Measurements from ENCODE around the gene NPEPL1.

- TF ChIP-seq CTCF (IDR thresholded peaks at IDR 0.05), result no peak
- TF ChIP-seq POLR2AphosphoS5 (IDR thresholded peaks at IDR 0.05), result no peak
- no peak for TF ChIP-seq POLR2A (IDR thresholded peaks at IDR 0.05)
- no peak for TF ChIP-seq EP300 (IDR thresholded peaks at IDR 0.05)
Measured at GRCh38 chr20:58670659-58671058, 21.9 kb upstream of the NPEPL1 start.
